Astrocyte (in vitro differentiated cells and primary cell): ENCODE data around the gene ZC3H18. TPM values are rescaled to one million over a fixed set of nuclear protein-coding genes. Genes with fewer than 3 reads are reported as not detected.
A peak's percentile ranks its signal among the peaks of the same experiment; 100 is the strongest.

Source experiments
- DNase-seq: peaks from one replicate; pipeline ENCODE4 v3.0.0-alpha.2; 2010; ENCODE audit warnings: low read depth
- FAIRE-seq: peaks from 2 replicates; lab custom pipeline; 2011; peaks lifted over from hg19 to GRCh38; lab: Jason Lieb, UNC
- H2AFZ ChIP-seq: 2 replicates; pipeline ENCODE4 v1.6.0; 2012; ENCODE audit warnings: low read depth, low read length, inconsistent platforms
- H3K27ac ChIP-seq: 2 replicates; pipeline ENCODE4 v1.5.1; 2011; ENCODE audit warnings: low read depth, low read length, inconsistent platforms
- H3K27me3 ChIP-seq: 2 replicates; pipeline ENCODE4 v1.6.0; 2011; ENCODE audit warnings: low read length, inconsistent platforms; ENCODE audit not compliant: insufficient read depth
- H3K36me3 ChIP-seq: 2 replicates; pipeline ENCODE4 v1.5.1; 2011; ENCODE audit warnings: low read length, inconsistent platforms; ENCODE audit not compliant: insufficient read depth
- H3K4me1 ChIP-seq: 2 replicates; pipeline ENCODE4 v1.5.1; 2011; ENCODE audit warnings: low read length, inconsistent platforms; ENCODE audit not compliant: insufficient read depth
- H3K4me2 ChIP-seq: 2 replicates; pipeline ENCODE4 v1.6.0; 2012; ENCODE audit warnings: low read length, inconsistent platforms
- H3K4me3 ChIP-seq: 2 replicates; pipeline ENCODE4 v1.5.1; 2011; ENCODE audit warnings: low read depth, mild to moderate bottlenecking, low read length, inconsistent platforms; ENCODE audit not compliant: insufficient read depth
- H3K79me2 ChIP-seq: 2 replicates; pipeline ENCODE4 v1.6.0; 2012; ENCODE audit warnings: mild to moderate bottlenecking, low read length, inconsistent platforms; ENCODE audit not compliant: insufficient read depth
- H3K9ac ChIP-seq: 2 replicates; pipeline ENCODE4 v1.6.0; 2012; ENCODE audit warnings: mild to moderate bottlenecking, low read length, inconsistent platforms
- H3K9me3 ChIP-seq: 2 replicates; pipeline ENCODE4 v1.5.1; 2012; ENCODE audit warnings: low read depth, mild to moderate bottlenecking, low read length, inconsistent platforms; ENCODE audit not compliant: insufficient read depth
- H4K20me1 ChIP-seq: 2 replicates; pipeline ENCODE4 v1.6.0; 2012; ENCODE audit warnings: low read length, inconsistent platforms; ENCODE audit not compliant: insufficient read depth
- H3K27ac Mint-ChIP-seq: one replicate; pipeline ENCODE4 v1.8.0; 2021; ENCODE audit warnings: mild to moderate bottlenecking, mixed read lengths; ENCODE audit not compliant: unreplicated experiment
- H3K27me3 Mint-ChIP-seq: one replicate; pipeline ENCODE4 v1.8.0; 2021; ENCODE audit warnings: low read depth, mixed read lengths; ENCODE audit not compliant: unreplicated experiment
- H3K36me3 Mint-ChIP-seq: one replicate; pipeline ENCODE4 v1.8.0; 2021; ENCODE audit warnings: low read depth, mixed read lengths; ENCODE audit not compliant: unreplicated experiment
- H3K4me1 Mint-ChIP-seq: one replicate; pipeline ENCODE4 v1.8.0; 2021; ENCODE audit warnings: low read depth, mixed read lengths; ENCODE audit not compliant: unreplicated experiment
- H3K4me3 Mint-ChIP-seq: one replicate; pipeline ENCODE4 v1.8.0; 2021; ENCODE audit warnings: mild to moderate bottlenecking, moderate library complexity, mixed read lengths; ENCODE audit not compliant: unreplicated experiment
- H3K9me3 Mint-ChIP-seq: one replicate; pipeline ENCODE4 v1.8.0; 2021; ENCODE audit warnings: mild to moderate bottlenecking, mixed read lengths; ENCODE audit not compliant: unreplicated experiment
- EZH2 ChIP-seq: IDR thresholded peaks from 2 replicates; pipeline ENCODE4 v1.6.1; 2012; ENCODE audit warnings: mild to moderate bottlenecking, low read length, inconsistent platforms; ENCODE audit not compliant: insufficient read depth
- total RNA-seq: library from RNA; stranded (reverse); gene quantifications from 2 replicates; pipeline ENCODE4 v1.2.1, GENCODE V29; 2021
- TF ChIP-seq, protein P1 (sequence below): IDR thresholded peaks from 2 replicates; pipeline ENCODE4 v1.5.1; 2011; ENCODE audit warnings: low read depth, mild to moderate bottlenecking, inconsistent platforms, low read length, moderate library complexity; ENCODE audit not compliant: insufficient read depth

The ZC3H18 gene
- total RNA-seq, 1 donor from 2014 or later, result 32.8 TPM

DNA sequence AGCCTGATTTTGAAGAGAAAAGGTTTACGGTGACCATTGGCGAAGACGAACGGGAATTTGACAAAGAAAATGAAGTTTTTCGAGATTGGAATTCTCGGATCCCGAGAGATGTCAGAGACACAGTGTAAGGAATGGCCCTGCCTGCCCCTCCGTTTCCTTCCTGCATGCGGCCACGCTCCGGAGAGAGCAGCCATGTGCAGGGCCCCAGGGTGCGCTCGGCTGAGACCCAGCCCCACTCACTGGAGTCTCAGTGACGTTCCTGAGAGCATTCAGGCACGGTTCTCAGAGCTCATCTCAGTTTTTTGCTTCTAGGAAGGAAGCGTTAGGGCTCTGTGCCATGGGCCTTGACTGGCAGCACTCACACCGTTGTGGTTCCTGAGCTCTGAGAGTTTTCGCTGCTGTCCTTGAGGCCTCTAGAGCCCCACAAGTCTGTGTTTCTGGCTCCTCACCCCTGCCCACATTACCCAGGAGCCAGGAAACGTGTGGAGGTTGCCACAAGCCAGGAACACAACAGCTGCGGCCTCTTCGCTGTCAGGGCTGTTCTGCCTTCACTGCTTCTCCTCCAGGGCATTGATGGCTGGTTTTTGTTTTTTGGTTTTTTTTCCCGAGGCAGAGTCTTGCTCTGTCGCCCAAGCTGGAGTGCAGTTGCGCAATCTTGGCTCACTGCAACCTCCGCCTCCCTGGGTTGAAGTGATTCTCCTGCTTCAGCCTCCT is 29.8 kb downstream of the ZC3H18 start:
- H4K20me1 ChIP-seq, result peaks cover 41% of the 10 kb centered on the region
- no peak overlapping the region for H3K4me2 ChIP-seq
- H2AFZ ChIP-seq, result no peak overlapping the region
- FAIRE-seq (no peak), DNase-seq (no peak)
- Mint-ChIP-seq H3K27ac (peak overlapping the region; percentile 66), H3K36me3 (peaks cover 22% of the 10 kb centered on the region), H3K27me3 (no peaks in the 10 kb centered on the region), H3K4me3 (no peak overlapping the region), H3K9me3 (no peaks in the 10 kb centered on the region), H3K4me1 (peaks cover 5% of the 10 kb centered on the region)
- no peaks in the 10 kb centered on the region for H3K4me1 ChIP-seq
- H3K27ac ChIP-seq, result no peak overlapping the region
- H3K4me3 ChIP-seq, result no peak overlapping the region
- H3K79me2 ChIP-seq, result peaks cover 10% of the 10 kb centered on the region
- H3K9me3 ChIP-seq, result no peaks in the 10 kb centered on the region
- peaks cover 32% of the 10 kb centered on the region for H3K36me3 ChIP-seq
- H3K9ac ChIP-seq, result no peak overlapping the region
- TF ChIP-seq EZH2, result no peak
- TF ChIP-seq, protein P1, sequence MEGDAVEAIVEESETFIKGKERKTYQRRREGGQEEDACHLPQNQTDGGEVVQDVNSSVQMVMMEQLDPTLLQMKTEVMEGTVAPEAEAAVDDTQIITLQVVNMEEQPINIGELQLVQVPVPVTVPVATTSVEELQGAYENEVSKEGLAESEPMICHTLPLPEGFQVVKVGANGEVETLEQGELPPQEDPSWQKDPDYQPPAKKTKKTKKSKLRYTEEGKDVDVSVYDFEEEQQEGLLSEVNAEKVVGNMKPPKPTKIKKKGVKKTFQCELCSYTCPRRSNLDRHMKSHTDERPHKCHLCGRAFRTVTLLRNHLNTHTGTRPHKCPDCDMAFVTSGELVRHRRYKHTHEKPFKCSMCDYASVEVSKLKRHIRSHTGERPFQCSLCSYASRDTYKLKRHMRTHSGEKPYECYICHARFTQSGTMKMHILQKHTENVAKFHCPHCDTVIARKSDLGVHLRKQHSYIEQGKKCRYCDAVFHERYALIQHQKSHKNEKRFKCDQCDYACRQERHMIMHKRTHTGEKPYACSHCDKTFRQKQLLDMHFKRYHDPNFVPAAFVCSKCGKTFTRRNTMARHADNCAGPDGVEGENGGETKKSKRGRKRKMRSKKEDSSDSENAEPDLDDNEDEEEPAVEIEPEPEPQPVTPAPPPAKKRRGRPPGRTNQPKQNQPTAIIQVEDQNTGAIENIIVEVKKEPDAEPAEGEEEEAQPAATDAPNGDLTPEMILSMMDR, result no peak
- no peaks in the 10 kb centered on the region for H3K27me3 ChIP-seq

DNA sequence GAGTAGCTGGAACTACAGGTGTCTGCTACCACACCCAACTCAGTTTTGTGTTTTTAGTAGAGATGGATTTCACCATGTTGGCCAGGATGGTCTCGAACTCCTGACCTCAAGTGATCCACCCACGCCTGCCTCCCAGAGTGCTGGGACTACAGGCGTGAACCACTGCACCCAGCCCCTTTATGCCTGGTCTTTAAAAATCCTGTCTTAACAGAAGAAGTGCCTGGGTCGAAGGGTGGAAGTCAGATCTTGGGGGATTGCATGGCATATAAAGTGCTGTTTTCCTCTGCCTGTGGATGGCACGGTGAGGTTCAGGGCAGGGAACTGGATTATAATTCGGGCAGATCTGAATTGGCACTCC is 30.3 kb downstream of the ZC3H18 start:
- Mint-ChIP-seq H3K27me3 (no peaks in the 10 kb centered on the region), H3K36me3 (peaks cover 21% of the 10 kb centered on the region), H3K4me1 (peaks cover 5% of the 10 kb centered on the region), H3K9me3 (no peaks in the 10 kb centered on the region), H3K4me3 (no peak overlapping the region), H3K27ac (no peak overlapping the region)
- Histone ChIP-seq H3K36me3 (peaks cover 32% of the 10 kb centered on the region), H3K9ac (no peak overlapping the region), H4K20me1 (peaks cover 45% of the 10 kb centered on the region), H2AFZ (no peak overlapping the region), H3K79me2 (peaks cover 10% of the 10 kb centered on the region), H3K27me3 (no peaks in the 10 kb centered on the region), H3K4me2 (no peak overlapping the region), H3K4me3 (no peak overlapping the region), H3K4me1 (no peaks in the 10 kb centered on the region), H3K27ac (no peak overlapping the region), H3K9me3 (no peaks in the 10 kb centered on the region)
- TF ChIP-seq, protein P1, result no peak
- TF ChIP-seq EZH2, result no peak
- DNase-seq (no peak), FAIRE-seq (no peak)

DNA sequence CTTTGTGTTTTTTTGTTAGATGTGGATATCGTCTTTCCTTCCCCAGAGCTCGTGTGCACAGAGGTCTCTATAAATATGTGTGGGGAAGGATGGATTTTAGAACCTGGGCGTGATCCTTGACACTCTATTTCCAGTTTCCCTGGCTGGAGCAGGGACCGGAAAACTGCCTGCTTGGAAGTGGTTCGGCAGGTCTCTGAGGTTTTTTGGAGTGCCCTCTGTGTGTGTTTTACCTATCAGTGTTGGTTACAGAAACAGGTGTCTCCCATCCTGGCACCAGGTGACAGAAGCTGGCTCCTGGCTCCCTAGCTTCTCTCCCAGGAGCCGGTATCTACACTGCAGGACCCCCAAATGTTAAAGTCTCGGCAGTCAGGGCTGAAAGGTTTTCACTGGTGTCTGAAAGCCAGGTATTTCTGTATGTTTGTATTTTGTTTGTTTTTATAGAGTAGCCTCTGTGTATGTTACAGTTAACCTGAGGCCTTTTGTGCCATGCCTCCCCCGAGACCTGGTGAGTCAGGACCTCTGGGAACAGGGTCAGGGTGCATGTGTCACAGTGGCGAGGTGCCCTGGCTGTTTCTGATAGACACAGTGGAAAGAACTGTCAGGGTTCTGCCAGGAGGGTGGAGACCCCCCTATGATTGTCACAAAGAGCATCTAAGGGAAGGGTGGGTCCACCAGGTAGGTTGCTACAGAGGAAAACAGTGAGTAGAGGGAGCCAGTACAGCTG is 31.3 kb downstream of the ZC3H18 start:
- no peak overlapping the region for H2AFZ ChIP-seq
- no peaks in the 10 kb centered on the region for H3K27me3 ChIP-seq
- H3K9ac ChIP-seq, result no peak overlapping the region
- H3K4me2 ChIP-seq, result no peak overlapping the region
- H3K27ac ChIP-seq, result no peak overlapping the region
- no peak for DNase-seq
- peaks cover 45% of the 10 kb centered on the region for H4K20me1 ChIP-seq
- no peaks in the 10 kb centered on the region for H3K9me3 Mint-ChIP-seq
- H3K9me3 ChIP-seq, result no peaks in the 10 kb centered on the region
- peaks cover 21% of the 10 kb centered on the region for H3K36me3 Mint-ChIP-seq
- no peaks in the 10 kb centered on the region for H3K27me3 Mint-ChIP-seq
- no peak overlapping the region for H3K4me3 ChIP-seq
- TF ChIP-seq, protein P1, result no peak
- no peak for TF ChIP-seq EZH2
- FAIRE-seq, result no peak
- H3K27ac Mint-ChIP-seq, result peak overlapping the region; percentile 41
- H3K79me2 ChIP-seq, result peaks cover 7% of the 10 kb centered on the region
- H3K4me1 ChIP-seq, result no peaks in the 10 kb centered on the region
- H3K4me1 Mint-ChIP-seq, result peaks cover 5% of the 10 kb centered on the region
- H3K36me3 ChIP-seq, result peaks cover 40% of the 10 kb centered on the region
- H3K4me3 Mint-ChIP-seq, result no peak overlapping the region
